Body of pancreas (tissue), 4 donors: Measurements from ENCODE around the gene DGKI.

Source experiments
- POLR2A ChIP-seq, 3 donors: fragments of 450-650 bp; IDR thresholded peaks; one replicate each; pipeline ENCODE4 v1.6.1; 2016; ENCODE audit warnings: antibody characterized with exemption in 3 of 3, mild to moderate bottlenecking in 2 of 3
- TF ChIP-seq, protein P1 (sequence below), 7 experiments: fragments of 450-650 bp in 4 of 7; fragments of 200-600 bp in 3 of 7; sonication (generic) in 3 of 7; IDR thresholded peaks; one replicate each; pipeline ENCODE4 v1.5.1; 2016 to 2019; ENCODE audit warnings: antibody characterized with exemption in 7 of 7

DNA sequence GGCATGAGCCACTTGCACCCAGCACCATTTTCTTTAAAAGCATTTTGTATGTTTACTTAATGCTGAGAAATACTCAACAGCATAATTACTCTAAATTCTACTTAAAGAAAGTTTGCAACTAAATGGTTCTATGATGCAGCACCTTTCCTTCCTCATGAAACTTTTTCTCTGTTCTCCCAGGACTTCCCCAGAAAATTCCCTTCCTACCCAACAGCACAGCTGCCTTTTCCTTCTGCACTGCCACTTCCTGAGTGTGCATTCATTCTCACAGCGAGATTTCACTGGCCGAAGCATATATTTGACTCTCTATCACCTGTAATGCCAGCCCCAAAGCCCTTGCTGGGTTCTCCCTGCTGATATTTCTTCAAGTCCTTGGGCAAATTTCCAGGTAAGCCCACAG is 41.5 kb upstream of the DGKI start:
- TF ChIP-seq, protein P1, sequence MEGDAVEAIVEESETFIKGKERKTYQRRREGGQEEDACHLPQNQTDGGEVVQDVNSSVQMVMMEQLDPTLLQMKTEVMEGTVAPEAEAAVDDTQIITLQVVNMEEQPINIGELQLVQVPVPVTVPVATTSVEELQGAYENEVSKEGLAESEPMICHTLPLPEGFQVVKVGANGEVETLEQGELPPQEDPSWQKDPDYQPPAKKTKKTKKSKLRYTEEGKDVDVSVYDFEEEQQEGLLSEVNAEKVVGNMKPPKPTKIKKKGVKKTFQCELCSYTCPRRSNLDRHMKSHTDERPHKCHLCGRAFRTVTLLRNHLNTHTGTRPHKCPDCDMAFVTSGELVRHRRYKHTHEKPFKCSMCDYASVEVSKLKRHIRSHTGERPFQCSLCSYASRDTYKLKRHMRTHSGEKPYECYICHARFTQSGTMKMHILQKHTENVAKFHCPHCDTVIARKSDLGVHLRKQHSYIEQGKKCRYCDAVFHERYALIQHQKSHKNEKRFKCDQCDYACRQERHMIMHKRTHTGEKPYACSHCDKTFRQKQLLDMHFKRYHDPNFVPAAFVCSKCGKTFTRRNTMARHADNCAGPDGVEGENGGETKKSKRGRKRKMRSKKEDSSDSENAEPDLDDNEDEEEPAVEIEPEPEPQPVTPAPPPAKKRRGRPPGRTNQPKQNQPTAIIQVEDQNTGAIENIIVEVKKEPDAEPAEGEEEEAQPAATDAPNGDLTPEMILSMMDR (IDR thresholded peaks at IDR 0.05), result no peak
- no peak for TF ChIP-seq POLR2A (IDR thresholded peaks at IDR 0.05)
